ENCODE measurements around the gene KDM3B. TPM values are rescaled to one million over a fixed set of nuclear protein-coding genes. Genes with fewer than 3 reads are reported as not detected.

The KDM3B gene
- polyA plus RNA-seq, 4 donors: 88.8 to 95.8 (median 94.0) TPM

GRCh38 chr5:138349852-138350562 lies 2.5 kb upstream of the KDM3B start:
- no peak for DNase-seq (ENCODE audit: low read depth in 4 of 4, low spot score in 3 of 4)

GRCh38 chr5:138350563-138350890 lies 2.0 kb upstream of the KDM3B start:
- DNase-seq (ENCODE audit: low read depth in 4 of 4, low spot score in 3 of 4): no peak

- no peak for DNase-seq (ENCODE audit: low read depth in 4 of 4, low spot score in 3 of 4)
Observed at GRCh38 chr5:138351056-138351455, 1.4 kb upstream of the KDM3B start.

GRCh38 chr5:138351517-138351916 lies 968 bp upstream of the KDM3B start:
- no peak for DNase-seq (ENCODE audit: low read depth in 4 of 4, low spot score in 3 of 4)

- peak in 1 of 4 donors; percentile 51 for DNase-seq (ENCODE audit: low read depth in 4 of 4, low spot score in 3 of 4)
Observed at GRCh38 chr5:138352722-138353559, 456 bp downstream of the KDM3B start.

GRCh38 chr5:138353560-138354080 lies 1.1 kb downstream of the KDM3B start:
- DNase-seq (ENCODE audit: low read depth in 4 of 4, low spot score in 3 of 4): peak in 1 of 4 donors; percentile 52

GRCh38 chr5:138354387-138354786 lies 1.9 kb downstream of the KDM3B start:
- no peak for DNase-seq (ENCODE audit: low read depth in 4 of 4, low spot score in 3 of 4)

GRCh38 chr5:138354926-138355378 lies 2.5 kb downstream of the KDM3B start:
- DNase-seq (ENCODE audit: low read depth in 4 of 4, low spot score in 3 of 4): no peak

- no peak for DNase-seq (ENCODE audit: low read depth in 4 of 4, low spot score in 3 of 4)
Observed at GRCh38 chr5:138359621-138360020, 7.1 kb downstream of the KDM3B start.

GRCh38 chr5:138360941-138361452 lies 8.5 kb downstream of the KDM3B start:
- no peak for DNase-seq (ENCODE audit: low read depth in 4 of 4, low spot score in 3 of 4)

GRCh38 chr5:138364576-138364975 lies 12.1 kb downstream of the KDM3B start:
- DNase-seq (ENCODE audit: low read depth in 4 of 4, low spot score in 3 of 4): no peak

GRCh38 chr5:138366632-138367382 lies 14.3 kb downstream of the KDM3B start:
- DNase-seq (ENCODE audit: low read depth in 4 of 4, low spot score in 3 of 4): no peak

GRCh38 chr5:138369261-138369660 lies 16.8 kb downstream of the KDM3B start:
- no peak for DNase-seq (ENCODE audit: low read depth in 4 of 4, low spot score in 3 of 4)

GRCh38 chr5:138369706-138370105 lies 17.2 kb downstream of the KDM3B start:
- DNase-seq (ENCODE audit: low read depth in 4 of 4, low spot score in 3 of 4): no peak

- no peak for DNase-seq (ENCODE audit: low read depth in 4 of 4, low spot score in 3 of 4)
Observed at GRCh38 chr5:138370537-138370936, 18.1 kb downstream of the KDM3B start.

GRCh38 chr5:138371454-138371853 lies 19.0 kb downstream of the KDM3B start:
- no peak for DNase-seq (ENCODE audit: low read depth in 4 of 4, low spot score in 3 of 4)

- DNase-seq (ENCODE audit: low read depth in 4 of 4, low spot score in 3 of 4): no peak
Observed at GRCh38 chr5:138372225-138372624, 19.7 kb downstream of the KDM3B start.

GRCh38 chr5:138372653-138373052 lies 20.2 kb downstream of the KDM3B start:
- DNase-seq (ENCODE audit: low read depth in 4 of 4, low spot score in 3 of 4): no peak

- no peak for DNase-seq (ENCODE audit: low read depth in 4 of 4, low spot score in 3 of 4)
Observed at GRCh38 chr5:138382347-138382746, 29.9 kb downstream of the KDM3B start.

- no peak for DNase-seq (ENCODE audit: low read depth in 4 of 4, low spot score in 3 of 4)
Observed at GRCh38 chr5:138385660-138386059, 33.2 kb downstream of the KDM3B start.

GRCh38 chr5:138386290-138386689 lies 33.8 kb downstream of the KDM3B start:
- no peak for DNase-seq (ENCODE audit: low read depth in 4 of 4, low spot score in 3 of 4)

All from right renal pelvis (tissue), 4 donors.